Fibroblast of lung (primary cell): ENCODE measurements around the gene BBX. TPM values are rescaled to one million over a fixed set of nuclear protein-coding genes. Genes with fewer than 3 reads are reported as not detected.

Source experiments
- DNase-seq, 2 donors: peaks; one replicate each; pipeline versions ENCODE4 v3.0.0 to v3.0.0-alpha.2; 2010; ENCODE audit warnings: low read depth in 2 of 2
- H2AFZ ChIP-seq: 2 replicates; pipeline ENCODE4 v1.5.1; 2012; ENCODE audit warnings: low read length, control low read depth, inconsistent platforms
- H3K27ac ChIP-seq: 2 replicates; pipeline ENCODE4 v1.5.1; 2011; ENCODE audit warnings: low read length, control low read depth; ENCODE audit not compliant: insufficient read depth
- H3K27me3 ChIP-seq: 2 replicates; pipeline ENCODE4 v1.5.1; 2011; ENCODE audit warnings: mild to moderate bottlenecking, low read length; ENCODE audit not compliant: control insufficient read depth, insufficient read depth
- H3K36me3 ChIP-seq: 2 replicates; pipeline ENCODE4 v1.5.1; 2011; ENCODE audit warnings: low read length; ENCODE audit not compliant: control insufficient read depth, insufficient read depth
- H3K4me1 ChIP-seq: 2 replicates; pipeline ENCODE4 v1.5.1; 2011; ENCODE audit warnings: low read length; ENCODE audit not compliant: control insufficient read depth, insufficient read depth; ENCODE audit errors: extremely low read depth
- H3K4me2 ChIP-seq: 2 replicates; pipeline ENCODE4 v1.5.1; 2011; ENCODE audit warnings: low read length, control low read depth; ENCODE audit not compliant: insufficient read depth; ENCODE audit errors: extremely low read depth
- H3K4me3 ChIP-seq, 4 experiments: fragments of 200-600 bp in 1 of 4; sonication (generic) in 1 of 4; replicated peaks in 1 of 4; 2 replicates each; pipeline ENCODE4 v1.5.1; 2011 to 2016; ENCODE audit warnings: low read length in 4 of 4, low read depth in 3 of 4, mild to moderate bottlenecking in 3 of 4, control low read depth in 2 of 4, inconsistent platforms in 1 of 4, mixed read lengths in 1 of 4; ENCODE audit not compliant: insufficient read depth in 1 of 4; ENCODE audit errors: control extremely low read depth in 1 of 4
- H3K79me2 ChIP-seq: 2 replicates; pipeline ENCODE4 v1.5.1; 2012; ENCODE audit warnings: mild to moderate bottlenecking, low read length, inconsistent platforms; ENCODE audit not compliant: control insufficient read depth, insufficient read depth
- H3K9ac ChIP-seq: 2 replicates; pipeline ENCODE4 v1.5.1; 2011; ENCODE audit warnings: mild to moderate bottlenecking, low read length, control low read depth; ENCODE audit not compliant: insufficient read depth
- H3K9me3 ChIP-seq: 2 replicates; pipeline ENCODE4 v1.5.1; 2012; ENCODE audit warnings: low read depth, low read length; ENCODE audit not compliant: control insufficient read depth, insufficient read depth
- H4K20me1 ChIP-seq: 2 replicates; pipeline ENCODE4 v1.5.1; 2011; ENCODE audit warnings: low read length; ENCODE audit not compliant: control insufficient read depth, insufficient read depth; ENCODE audit errors: extremely low read depth
- EZH2 ChIP-seq: IDR thresholded peaks from 2 replicates; pipeline ENCODE4 v1.5.1; 2012; ENCODE audit warnings: low read length, control low read depth, mild to moderate bottlenecking; ENCODE audit errors: missing control alignments
- polyA plus RNA-seq, 2 donors: library from polyadenylated mRNA; depleted of rRNA in 1 of 2; stranded (reverse) in 1 of 2; unstranded in 1 of 2; fragments of >200 nt; gene quantifications; 2 replicates each; pipeline ENCODE4 v1.2.1, GENCODE V29; 2011 to 2012; ENCODE audit warnings: missing spikeins in 1 of 2
- total RNA-seq: library from RNA; depleted of rRNA; stranded (reverse); fragments of >200 nt; gene quantifications from 2 replicates; pipeline ENCODE4 v1.2.1, GENCODE V29; 2014
- TF ChIP-seq, protein P1 (sequence below), 2 donors: IDR thresholded peaks in 1 of 2; conservative IDR thresholded peaks in 1 of 2; 1 replicate in 1 of 2; 2 replicates in 1 of 2; pipeline ENCODE4 v1.5.1; 2011 to 2012; ENCODE audit warnings: low read length in 2 of 2, control low read depth in 1 of 2, inconsistent platforms in 1 of 2, low read depth in 1 of 2, mild to moderate bottlenecking in 1 of 2

BBX gene
- total and polyA plus RNA-seq, 2 donors (not counting 1 experiment from before 2014, with no cell fraction given) = 50.0 to 71.2 TPM

DNA sequence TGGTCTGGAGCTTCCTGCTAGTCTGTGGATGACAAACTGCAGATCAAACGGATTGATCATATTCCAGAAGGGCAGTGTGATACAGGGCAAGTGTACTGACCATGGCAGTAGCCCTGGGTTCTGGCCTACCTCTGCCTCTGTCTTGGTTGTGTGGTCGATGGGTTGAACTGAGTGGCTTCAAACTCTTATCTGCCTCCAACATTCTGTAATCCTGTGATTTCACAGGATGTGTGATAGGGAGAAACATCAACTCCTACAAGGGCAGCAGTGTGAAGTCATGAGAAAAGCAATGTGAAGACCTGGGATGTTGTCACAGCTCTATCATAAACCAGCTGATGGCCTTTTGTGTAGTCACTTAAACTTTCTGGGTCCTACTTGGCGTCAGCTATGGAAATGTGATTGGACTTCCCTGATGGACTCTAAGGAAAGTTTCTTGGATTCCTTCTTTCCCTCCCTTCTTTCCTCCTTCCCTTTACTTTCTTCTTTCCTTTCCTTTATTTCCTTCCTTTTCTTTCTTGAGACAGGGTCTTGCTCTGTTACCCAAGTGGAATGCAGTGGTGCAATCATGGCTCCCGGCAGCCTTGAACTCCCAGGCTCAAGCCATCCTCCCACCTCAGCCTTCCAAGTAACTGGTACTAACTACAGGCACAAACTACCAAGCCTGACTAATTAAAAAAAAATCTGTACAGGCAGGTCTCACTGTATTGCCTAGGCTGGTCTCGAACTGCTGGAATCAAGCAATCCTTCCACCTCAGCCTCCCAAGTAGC, 114.8 kb downstream of the BBX start:
- Histone ChIP-seq H3K27me3 (no peaks in the 10 kb centered on the region), H3K79me2 (no peaks in the 10 kb centered on the region), H3K4me1 (no peaks in the 10 kb centered on the region), H3K9ac (no peak overlapping the region), H2AFZ (no peak overlapping the region), H3K36me3 (no peaks in the 10 kb centered on the region), H4K20me1 (no peaks in the 10 kb centered on the region), H3K9me3 (no peaks in the 10 kb centered on the region), H3K4me2 (no peak overlapping the region), H3K4me3 (no peak overlapping the region), H3K27ac (no peak overlapping the region)
- no peak for DNase-seq
- no peak for TF ChIP-seq EZH2
- TF ChIP-seq, protein P1, sequence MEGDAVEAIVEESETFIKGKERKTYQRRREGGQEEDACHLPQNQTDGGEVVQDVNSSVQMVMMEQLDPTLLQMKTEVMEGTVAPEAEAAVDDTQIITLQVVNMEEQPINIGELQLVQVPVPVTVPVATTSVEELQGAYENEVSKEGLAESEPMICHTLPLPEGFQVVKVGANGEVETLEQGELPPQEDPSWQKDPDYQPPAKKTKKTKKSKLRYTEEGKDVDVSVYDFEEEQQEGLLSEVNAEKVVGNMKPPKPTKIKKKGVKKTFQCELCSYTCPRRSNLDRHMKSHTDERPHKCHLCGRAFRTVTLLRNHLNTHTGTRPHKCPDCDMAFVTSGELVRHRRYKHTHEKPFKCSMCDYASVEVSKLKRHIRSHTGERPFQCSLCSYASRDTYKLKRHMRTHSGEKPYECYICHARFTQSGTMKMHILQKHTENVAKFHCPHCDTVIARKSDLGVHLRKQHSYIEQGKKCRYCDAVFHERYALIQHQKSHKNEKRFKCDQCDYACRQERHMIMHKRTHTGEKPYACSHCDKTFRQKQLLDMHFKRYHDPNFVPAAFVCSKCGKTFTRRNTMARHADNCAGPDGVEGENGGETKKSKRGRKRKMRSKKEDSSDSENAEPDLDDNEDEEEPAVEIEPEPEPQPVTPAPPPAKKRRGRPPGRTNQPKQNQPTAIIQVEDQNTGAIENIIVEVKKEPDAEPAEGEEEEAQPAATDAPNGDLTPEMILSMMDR (conservative IDR thresholded peaks at IDR 0.05 in 1 of 2, IDR thresholded peaks at IDR 0.05 in 1 of 2; ENCODE audit: low read depth in 1 of 2, low read length in 2 of 2) = no peak

DNA sequence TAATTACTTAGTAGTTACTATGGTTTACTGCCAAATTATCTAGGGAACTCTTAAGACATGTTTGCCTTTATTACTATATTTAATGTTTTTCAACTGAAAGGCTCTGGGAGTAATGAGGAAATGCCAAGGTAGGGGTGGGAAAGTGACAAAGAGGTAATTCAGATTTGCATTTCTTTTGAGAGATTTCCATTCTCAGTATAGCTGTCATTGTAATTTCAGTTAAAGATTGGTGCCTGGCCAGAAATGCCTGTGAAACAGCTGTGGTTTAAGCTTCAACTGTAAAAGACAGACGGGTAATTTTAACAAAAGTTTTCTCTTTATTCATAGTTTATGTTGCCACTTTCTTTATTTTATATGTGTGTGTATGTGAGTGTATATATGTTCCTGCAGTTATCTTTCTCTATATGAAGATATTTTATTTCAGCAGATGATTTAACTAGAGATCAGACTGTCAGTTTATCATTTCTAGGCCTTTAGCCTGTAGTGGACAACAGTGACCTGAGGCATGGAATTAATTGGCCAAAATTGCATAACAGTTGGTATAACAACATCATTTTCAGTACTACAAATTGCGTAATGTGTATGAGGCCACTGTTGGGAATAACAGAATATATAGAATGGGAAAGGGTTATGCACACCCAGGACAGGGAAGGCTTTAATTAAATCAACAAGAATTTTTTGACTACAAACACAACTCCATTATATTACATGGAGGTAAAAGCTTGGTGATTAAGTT, 119.0 kb downstream of the BBX start:
- TF ChIP-seq EZH2 = no peak
- TF ChIP-seq, protein P1 (conservative IDR thresholded peaks at IDR 0.05 in 1 of 2, IDR thresholded peaks at IDR 0.05 in 1 of 2; ENCODE audit: low read depth in 1 of 2, low read length in 2 of 2) = no peak
- no peak overlapping the region for H2AFZ ChIP-seq
- no peaks in the 10 kb centered on the region for H3K79me2 ChIP-seq
- H3K9me3 ChIP-seq = no peaks in the 10 kb centered on the region
- H3K36me3 ChIP-seq = no peaks in the 10 kb centered on the region
- H3K4me3 ChIP-seq = no peak overlapping the region
- H4K20me1 ChIP-seq = no peaks in the 10 kb centered on the region
- no peak overlapping the region for H3K9ac ChIP-seq
- no peak overlapping the region for H3K27ac ChIP-seq
- DNase-seq = peak in 1 of 2 donors; percentile 59
- no peaks in the 10 kb centered on the region for H3K27me3 ChIP-seq
- H3K4me1 ChIP-seq = no peaks in the 10 kb centered on the region
- H3K4me2 ChIP-seq = no peak overlapping the region

DNA sequence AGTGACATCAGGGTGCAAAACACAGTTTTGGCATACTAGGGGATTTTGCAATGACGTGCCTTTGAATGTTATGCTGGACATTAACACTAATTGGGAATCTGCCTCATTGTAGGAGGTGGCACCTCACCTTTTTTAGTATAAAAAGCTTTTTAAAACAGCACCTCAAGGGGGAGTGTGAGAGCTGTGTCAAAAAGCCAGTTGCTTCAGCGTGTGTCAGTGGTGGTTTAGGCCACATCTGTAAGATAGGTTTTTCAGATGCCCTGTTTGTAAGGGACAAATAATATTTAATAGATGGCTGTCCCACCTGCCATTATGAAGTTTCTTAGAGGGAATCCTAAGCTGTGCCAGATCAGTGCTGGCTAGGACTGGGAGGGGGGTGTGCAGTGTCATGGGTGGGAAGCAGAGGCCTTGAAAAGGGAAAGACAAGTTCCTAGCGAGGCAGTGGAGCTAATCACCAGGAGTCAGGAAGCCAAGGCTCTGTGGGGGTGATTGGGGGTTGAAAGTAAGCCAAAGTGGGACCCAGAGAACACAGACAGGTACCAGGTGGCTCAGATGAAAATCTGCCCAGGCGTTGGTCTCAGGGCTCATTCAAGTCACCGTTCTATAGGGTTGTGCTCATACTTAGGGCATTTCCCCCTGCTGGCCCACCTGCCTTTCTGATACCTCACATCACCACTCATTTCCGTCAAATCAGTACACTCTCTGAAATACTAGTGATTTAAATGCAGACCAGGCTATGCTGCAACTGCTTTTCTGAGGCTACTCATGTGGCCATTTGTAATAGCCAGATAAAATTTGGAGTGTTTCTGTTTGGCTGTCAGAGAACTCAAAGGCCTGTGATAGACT, 120.5 kb downstream of the BBX start:
- no peak for TF ChIP-seq EZH2
- TF ChIP-seq, protein P1 (conservative IDR thresholded peaks at IDR 0.05 in 1 of 2, IDR thresholded peaks at IDR 0.05 in 1 of 2; ENCODE audit: low read depth in 1 of 2, low read length in 2 of 2) = no peak

More for the DNA sequence above, 120.5 kb downstream of the BBX start:
- no peaks in the 10 kb centered on the region for H3K9me3 ChIP-seq
- H3K27me3 ChIP-seq = no peaks in the 10 kb centered on the region
- no peak overlapping the region for H3K4me2 ChIP-seq
- H4K20me1 ChIP-seq = no peaks in the 10 kb centered on the region
- H3K4me1 ChIP-seq = no peaks in the 10 kb centered on the region
- no peaks in the 10 kb centered on the region for H3K36me3 ChIP-seq
- no peak overlapping the region for H3K4me3 ChIP-seq
- no peak overlapping the region for H3K27ac ChIP-seq
- H2AFZ ChIP-seq = no peak overlapping the region
- H3K9ac ChIP-seq = no peak overlapping the region
- DNase-seq = no peak
- H3K79me2 ChIP-seq = no peaks in the 10 kb centered on the region
